ENCODE results near the gene NANOS2. TPM values are rescaled to one million over a fixed set of nuclear protein-coding genes. Genes with fewer than 3 reads are reported as not detected.

The NANOS2 gene
- total and polyA plus RNA-seq, 4 donors = not detected

DNA sequence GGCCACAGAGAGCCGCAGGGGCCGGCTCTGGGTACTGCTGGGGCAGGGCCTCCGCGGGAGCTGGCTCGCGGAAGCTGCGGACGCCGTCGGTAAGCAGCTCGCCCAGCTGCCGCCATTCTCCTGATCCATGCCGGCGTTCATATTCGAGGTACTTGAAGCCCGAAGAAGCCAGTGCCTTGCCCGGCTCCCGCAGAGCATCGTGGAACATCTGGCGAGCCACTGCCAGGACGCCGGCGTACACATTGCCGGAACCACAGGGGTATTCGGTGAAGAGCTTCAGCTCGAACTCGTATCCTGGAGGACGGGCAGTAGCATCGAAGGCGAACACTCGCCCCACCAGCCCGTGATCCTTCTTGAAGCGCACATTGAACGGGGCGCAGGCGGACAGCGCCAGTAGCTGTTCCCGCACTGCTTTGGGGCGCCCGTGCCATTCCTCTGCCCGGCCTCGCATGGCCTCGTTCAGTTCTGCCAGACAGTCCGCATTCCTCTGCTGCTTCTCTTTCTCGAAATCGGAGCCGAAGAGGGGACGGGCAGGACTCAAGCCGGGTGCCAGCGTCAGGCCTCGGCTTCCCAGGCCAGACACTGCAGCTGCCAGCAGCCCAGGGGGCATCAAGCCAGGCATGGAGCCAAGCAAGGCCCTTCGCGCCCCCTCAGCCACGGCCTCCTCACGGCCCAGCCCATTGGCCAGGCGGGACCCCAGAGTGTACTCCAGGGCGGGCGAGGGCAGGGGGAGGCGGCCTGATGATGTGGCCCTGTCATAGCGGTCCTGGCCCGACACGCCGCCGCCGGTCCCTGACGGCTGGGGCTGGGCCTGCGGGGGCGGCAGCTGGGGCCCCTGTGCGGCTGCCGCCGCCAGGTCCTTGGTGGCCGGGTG lies 29.7 kb downstream of the NANOS2 start:
- Histone ChIP-seq H3K4me1 (ENCODE audit: control insufficient read depth in 4 of 4, insufficient read depth in 4 of 4, low read length in 3 of 4) (peaks cover 21 to 57% (median 37%) of the 10 kb centered on the region in 4 donors), H3K36me3 (ENCODE audit: control insufficient read depth in 4 of 4, insufficient read depth in 3 of 4, low read depth in 1 of 4, low read length in 3 of 4) (no peaks in the 10 kb centered on the region), H3K9me3 (ENCODE audit: control insufficient read depth in 4 of 4, low read length in 3 of 4) (no peaks in the 10 kb centered on the region), H3K9ac (ENCODE audit: low read depth in 1 of 2, low read length in 2 of 2) (peak overlapping the region in 1 of 2 donors; percentile 43), H3K4me3 (ENCODE audit: low read depth in 1 of 3, low read length in 3 of 3) (peak overlapping the region; percentile 61 to 84 (median 81)), H3K27me3 (ENCODE audit: control insufficient read depth in 4 of 4, insufficient read depth in 4 of 4, low read length in 3 of 4) (no peaks in the 10 kb centered on the region), H3K27ac (ENCODE audit: low read depth in 1 of 2, low read length in 2 of 2) (peak overlapping the region; percentile 90 to 94)
- no peak for DNase-seq (ENCODE audit: low spot score)
- TF ChIP-seq TAF1 (conservative IDR thresholded peaks at IDR 0.05) = no peak
- no peak for TF ChIP-seq HNF4G (IDR thresholded peaks at IDR 0.05)
- peak in 1 of 2 donors; percentile 42 for TF ChIP-seq EGR1 (IDR thresholded peaks at IDR 0.05; ENCODE audit: low read depth in 2 of 2)
- WGBS = 42% methylated on average over 72 of the region's 72 CpGs

DNA sequence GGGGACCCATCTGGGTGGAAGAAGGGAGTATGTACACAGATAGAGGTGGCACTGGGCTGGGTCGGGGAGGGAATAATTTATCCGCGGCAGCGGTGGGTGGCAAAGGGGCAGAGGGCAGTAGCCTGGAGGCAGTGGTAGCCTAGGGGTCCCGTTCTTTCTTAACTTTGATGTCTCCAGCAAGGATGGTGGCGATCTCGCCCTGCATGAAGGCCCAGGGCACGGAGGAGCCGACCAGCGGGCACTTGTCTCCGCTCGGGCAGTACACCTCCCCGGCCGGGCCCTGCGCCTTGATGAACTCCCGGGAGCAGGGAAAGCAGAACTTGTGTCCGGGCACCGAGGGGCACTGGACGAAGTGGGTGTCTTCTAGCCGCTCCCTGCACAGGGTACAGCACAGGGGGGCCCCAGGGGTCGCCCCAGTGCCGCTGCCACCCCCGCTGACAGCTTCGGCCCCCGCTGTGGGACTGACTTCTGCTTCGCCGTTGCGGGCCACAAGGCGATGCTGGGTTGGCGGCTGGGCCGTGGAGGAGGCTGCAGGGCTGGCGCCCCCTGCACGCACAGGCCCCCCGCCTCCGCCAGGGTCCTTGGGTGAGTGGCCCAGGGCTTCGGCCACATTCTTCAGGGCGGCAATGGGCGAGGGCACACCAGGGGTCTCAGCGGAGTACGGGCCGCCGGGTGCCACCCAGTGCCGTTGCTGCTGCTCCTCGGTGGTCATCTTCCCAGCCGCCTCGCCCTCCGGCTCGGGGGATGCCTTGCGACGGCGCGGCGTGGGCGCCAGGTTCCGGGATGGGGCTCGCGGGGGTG lies 30.5 kb downstream of the NANOS2 start:
- Histone ChIP-seq H3K9me3 (ENCODE audit: control insufficient read depth in 4 of 4, low read length in 3 of 4) (no peaks in the 10 kb centered on the region), H3K36me3 (ENCODE audit: control insufficient read depth in 4 of 4, insufficient read depth in 3 of 4, low read depth in 1 of 4, low read length in 3 of 4) (no peaks in the 10 kb centered on the region), H3K9ac (ENCODE audit: low read depth in 1 of 2, low read length in 2 of 2) (peak overlapping the region in 1 of 2 donors; percentile 64), H3K4me3 (ENCODE audit: low read depth in 1 of 3, low read length in 3 of 3) (peak overlapping the region in 2 of 3 donors; percentile 37 to 81), H3K27me3 (ENCODE audit: control insufficient read depth in 4 of 4, insufficient read depth in 4 of 4, low read length in 3 of 4) (no peaks in the 10 kb centered on the region), H3K4me1 (ENCODE audit: control insufficient read depth in 4 of 4, insufficient read depth in 4 of 4, low read length in 3 of 4) (peaks cover 23 to 61% (median 39%) of the 10 kb centered on the region in 4 donors), H3K27ac (ENCODE audit: low read depth in 1 of 2, low read length in 2 of 2) (peak overlapping the region; percentile 32 to 67)
- TF ChIP-seq RXRA (IDR thresholded peaks at IDR 0.05) (no peak), SP1 (IDR thresholded peaks at IDR 0.05) (no peak), HNF4A (conservative IDR thresholded peaks at IDR 0.05) (no peak), FOXA2 (IDR thresholded peaks at IDR 0.05) (no peak), HNF4G (IDR thresholded peaks at IDR 0.05) (no peak), NR2F2 (IDR thresholded peaks at IDR 0.05) (no peak), RAD21 (IDR thresholded peaks at IDR 0.05) (no peak), EGR1 (IDR thresholded peaks at IDR 0.05; ENCODE audit: low read depth in 2 of 2) (no peak), FOXA1 (IDR thresholded peaks at IDR 0.05) (no peak), JUND (IDR thresholded peaks at IDR 0.05) (no peak), TAF1 (conservative IDR thresholded peaks at IDR 0.05) (no peak), YY1 (IDR thresholded peaks at IDR 0.05) (no peak), GABPA (IDR thresholded peaks at IDR 0.05 in 1 of 2, conservative IDR thresholded peaks at IDR 0.05 in 1 of 2) (no peak)
- TF ChIP-seq, protein P1, sequence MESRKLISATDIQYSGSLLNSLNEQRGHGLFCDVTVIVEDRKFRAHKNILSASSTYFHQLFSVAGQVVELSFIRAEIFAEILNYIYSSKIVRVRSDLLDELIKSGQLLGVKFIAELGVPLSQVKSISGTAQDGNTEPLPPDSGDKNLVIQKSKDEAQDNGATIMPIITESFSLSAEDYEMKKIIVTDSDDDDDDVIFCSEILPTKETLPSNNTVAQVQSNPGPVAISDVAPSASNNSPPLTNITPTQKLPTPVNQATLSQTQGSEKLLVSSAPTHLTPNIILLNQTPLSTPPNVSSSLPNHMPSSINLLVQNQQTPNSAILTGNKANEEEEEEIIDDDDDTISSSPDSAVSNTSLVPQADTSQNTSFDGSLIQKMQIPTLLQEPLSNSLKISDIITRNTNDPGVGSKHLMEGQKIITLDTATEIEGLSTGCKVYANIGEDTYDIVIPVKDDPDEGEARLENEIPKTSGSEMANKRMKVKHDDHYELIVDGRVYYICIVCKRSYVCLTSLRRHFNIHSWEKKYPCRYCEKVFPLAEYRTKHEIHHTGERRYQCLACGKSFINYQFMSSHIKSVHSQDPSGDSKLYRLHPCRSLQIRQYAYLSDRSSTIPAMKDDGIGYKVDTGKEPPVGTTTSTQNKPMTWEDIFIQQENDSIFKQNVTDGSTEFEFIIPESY (IDR thresholded peaks at IDR 0.05) = no peak
- TF ChIP-seq, protein P2, sequence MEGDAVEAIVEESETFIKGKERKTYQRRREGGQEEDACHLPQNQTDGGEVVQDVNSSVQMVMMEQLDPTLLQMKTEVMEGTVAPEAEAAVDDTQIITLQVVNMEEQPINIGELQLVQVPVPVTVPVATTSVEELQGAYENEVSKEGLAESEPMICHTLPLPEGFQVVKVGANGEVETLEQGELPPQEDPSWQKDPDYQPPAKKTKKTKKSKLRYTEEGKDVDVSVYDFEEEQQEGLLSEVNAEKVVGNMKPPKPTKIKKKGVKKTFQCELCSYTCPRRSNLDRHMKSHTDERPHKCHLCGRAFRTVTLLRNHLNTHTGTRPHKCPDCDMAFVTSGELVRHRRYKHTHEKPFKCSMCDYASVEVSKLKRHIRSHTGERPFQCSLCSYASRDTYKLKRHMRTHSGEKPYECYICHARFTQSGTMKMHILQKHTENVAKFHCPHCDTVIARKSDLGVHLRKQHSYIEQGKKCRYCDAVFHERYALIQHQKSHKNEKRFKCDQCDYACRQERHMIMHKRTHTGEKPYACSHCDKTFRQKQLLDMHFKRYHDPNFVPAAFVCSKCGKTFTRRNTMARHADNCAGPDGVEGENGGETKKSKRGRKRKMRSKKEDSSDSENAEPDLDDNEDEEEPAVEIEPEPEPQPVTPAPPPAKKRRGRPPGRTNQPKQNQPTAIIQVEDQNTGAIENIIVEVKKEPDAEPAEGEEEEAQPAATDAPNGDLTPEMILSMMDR (IDR thresholded peaks at IDR 0.05; ENCODE audit: low read depth, low read length, missing input control) = no peak
- TF ChIP-seq, protein P3, sequence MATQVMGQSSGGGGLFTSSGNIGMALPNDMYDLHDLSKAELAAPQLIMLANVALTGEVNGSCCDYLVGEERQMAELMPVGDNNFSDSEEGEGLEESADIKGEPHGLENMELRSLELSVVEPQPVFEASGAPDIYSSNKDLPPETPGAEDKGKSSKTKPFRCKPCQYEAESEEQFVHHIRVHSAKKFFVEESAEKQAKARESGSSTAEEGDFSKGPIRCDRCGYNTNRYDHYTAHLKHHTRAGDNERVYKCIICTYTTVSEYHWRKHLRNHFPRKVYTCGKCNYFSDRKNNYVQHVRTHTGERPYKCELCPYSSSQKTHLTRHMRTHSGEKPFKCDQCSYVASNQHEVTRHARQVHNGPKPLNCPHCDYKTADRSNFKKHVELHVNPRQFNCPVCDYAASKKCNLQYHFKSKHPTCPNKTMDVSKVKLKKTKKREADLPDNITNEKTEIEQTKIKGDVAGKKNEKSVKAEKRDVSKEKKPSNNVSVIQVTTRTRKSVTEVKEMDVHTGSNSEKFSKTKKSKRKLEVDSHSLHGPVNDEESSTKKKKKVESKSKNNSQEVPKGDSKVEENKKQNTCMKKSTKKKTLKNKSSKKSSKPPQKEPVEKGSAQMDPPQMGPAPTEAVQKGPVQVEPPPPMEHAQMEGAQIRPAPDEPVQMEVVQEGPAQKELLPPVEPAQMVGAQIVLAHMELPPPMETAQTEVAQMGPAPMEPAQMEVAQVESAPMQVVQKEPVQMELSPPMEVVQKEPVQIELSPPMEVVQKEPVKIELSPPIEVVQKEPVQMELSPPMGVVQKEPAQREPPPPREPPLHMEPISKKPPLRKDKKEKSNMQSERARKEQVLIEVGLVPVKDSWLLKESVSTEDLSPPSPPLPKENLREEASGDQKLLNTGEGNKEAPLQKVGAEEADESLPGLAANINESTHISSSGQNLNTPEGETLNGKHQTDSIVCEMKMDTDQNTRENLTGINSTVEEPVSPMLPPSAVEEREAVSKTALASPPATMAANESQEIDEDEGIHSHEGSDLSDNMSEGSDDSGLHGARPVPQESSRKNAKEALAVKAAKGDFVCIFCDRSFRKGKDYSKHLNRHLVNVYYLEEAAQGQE (IDR thresholded peaks at IDR 0.05) = no peak
- TF ChIP-seq, protein P4, sequence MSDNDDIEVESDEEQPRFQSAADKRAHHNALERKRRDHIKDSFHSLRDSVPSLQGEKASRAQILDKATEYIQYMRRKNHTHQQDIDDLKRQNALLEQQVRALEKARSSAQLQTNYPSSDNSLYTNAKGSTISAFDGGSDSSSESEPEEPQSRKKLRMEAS (IDR thresholded peaks at IDR 0.05) = no peak
- TF ChIP-seq, protein P5, sequence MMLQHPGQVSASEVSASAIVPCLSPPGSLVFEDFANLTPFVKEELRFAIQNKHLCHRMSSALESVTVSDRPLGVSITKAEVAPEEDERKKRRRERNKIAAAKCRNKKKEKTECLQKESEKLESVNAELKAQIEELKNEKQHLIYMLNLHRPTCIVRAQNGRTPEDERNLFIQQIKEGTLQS (IDR thresholded peaks at IDR 0.05) = no peak
- WGBS = 58% methylated on average over 57 of the region's 57 CpGs
- no peak for DNase-seq (ENCODE audit: low spot score)
